HEK293T (cell line): ENCODE results near the gene IFFO2.

Experiments used
- CTCF ChIA-PET: fragments of 350-600 bp; formaldehyde crosslinking; extraction: SDS; loops from one replicate; lab custom pipeline; 2021; ENCODE audit warnings: antibody characterized with exemption, inconsistent platforms; lab: Yijun Ruan, JAX
- POLR2A ChIA-PET: fragments of 350-600 bp; formaldehyde crosslinking; extraction: SDS; loops from one replicate; lab custom pipeline; 2020; ENCODE audit warnings: antibody characterized with exemption, inconsistent platforms; lab: Yijun Ruan, JAX
- DNase-seq: peaks from one replicate; pipeline ENCODE4 v3.0.0; 2012; ENCODE audit warnings: mixed read lengths; ENCODE audit errors: extremely low spot score
- ARNT ChIP-seq: fragments of 450-650 bp; IDR thresholded peaks from 2 replicates; pipeline ENCODE4 v1.6.1; 2017; ENCODE audit warnings: mild to moderate bottlenecking
- BHLHE40 ChIP-seq: fragments of 450-650 bp; IDR thresholded peaks from 2 replicates; pipeline ENCODE4 v1.6.1; 2016; ENCODE audit warnings: mild to moderate bottlenecking, moderate library complexity, borderline replicate concordance
- CTBP1 ChIP-seq: fragments of 450-650 bp; IDR thresholded peaks from 2 replicates; pipeline ENCODE4 v1.6.1; 2016; ENCODE audit warnings: borderline replicate concordance
- ELF4 ChIP-seq: fragments of 450-650 bp; IDR thresholded peaks from 2 replicates; pipeline ENCODE4 v1.6.1; 2017; ENCODE audit warnings: antibody characterized with exemption
- FOXA1 ChIP-seq: fragments of 450-650 bp; IDR thresholded peaks from 2 replicates; pipeline ENCODE4 v1.6.1; 2016; ENCODE audit warnings: mild to moderate bottlenecking
- FOXK2 ChIP-seq: fragments of 450-650 bp; IDR thresholded peaks from 2 replicates; pipeline ENCODE4 v1.6.1; 2016; ENCODE audit warnings: mild to moderate bottlenecking
- FOXM1 ChIP-seq: fragments of 450-650 bp; IDR thresholded peaks from 2 replicates; pipeline ENCODE4 v1.6.1; 2017; ENCODE audit warnings: mild to moderate bottlenecking, borderline replicate concordance
- HDGF ChIP-seq: fragments of 450-650 bp; IDR thresholded peaks from 2 replicates; pipeline ENCODE4 v1.6.1; 2017; ENCODE audit warnings: antibody characterized with exemption, borderline replicate concordance
- L3MBTL2 ChIP-seq: fragments of 450-650 bp; conservative IDR thresholded peaks from 2 replicates; pipeline ENCODE4 v1.6.1; 2016; ENCODE audit warnings: mild to moderate bottlenecking
- LEF1 ChIP-seq: fragments of 450-650 bp; IDR thresholded peaks from 2 replicates; pipeline ENCODE4 v1.6.1; 2017; ENCODE audit warnings: mild to moderate bottlenecking, borderline replicate concordance
- NFRKB ChIP-seq: fragments of 450-650 bp; IDR thresholded peaks from 2 replicates; pipeline ENCODE4 v1.6.1; 2016; ENCODE audit warnings: mild to moderate bottlenecking, moderate library complexity
- SP1 ChIP-seq: fragments of 450-650 bp; IDR thresholded peaks from 2 replicates; pipeline ENCODE4 v1.6.1; 2017
- SUZ12 ChIP-seq: fragments of 450-650 bp; IDR thresholded peaks from 2 replicates; pipeline ENCODE4 v1.6.1; 2016; ENCODE audit warnings: mild to moderate bottlenecking
- TARDBP ChIP-seq: fragments of 450-650 bp; IDR thresholded peaks from 2 replicates; pipeline ENCODE4 v1.6.1; 2016
- ZNF384 ChIP-seq: fragments of 450-650 bp; IDR thresholded peaks from 2 replicates; pipeline ENCODE4 v1.6.1; 2016
- TF ChIP-seq, protein P1 (sequence below): fragments of 450-650 bp; IDR thresholded peaks from 2 replicates; pipeline ENCODE4 v1.6.1; 2016

Gene IFFO2

DNA sequence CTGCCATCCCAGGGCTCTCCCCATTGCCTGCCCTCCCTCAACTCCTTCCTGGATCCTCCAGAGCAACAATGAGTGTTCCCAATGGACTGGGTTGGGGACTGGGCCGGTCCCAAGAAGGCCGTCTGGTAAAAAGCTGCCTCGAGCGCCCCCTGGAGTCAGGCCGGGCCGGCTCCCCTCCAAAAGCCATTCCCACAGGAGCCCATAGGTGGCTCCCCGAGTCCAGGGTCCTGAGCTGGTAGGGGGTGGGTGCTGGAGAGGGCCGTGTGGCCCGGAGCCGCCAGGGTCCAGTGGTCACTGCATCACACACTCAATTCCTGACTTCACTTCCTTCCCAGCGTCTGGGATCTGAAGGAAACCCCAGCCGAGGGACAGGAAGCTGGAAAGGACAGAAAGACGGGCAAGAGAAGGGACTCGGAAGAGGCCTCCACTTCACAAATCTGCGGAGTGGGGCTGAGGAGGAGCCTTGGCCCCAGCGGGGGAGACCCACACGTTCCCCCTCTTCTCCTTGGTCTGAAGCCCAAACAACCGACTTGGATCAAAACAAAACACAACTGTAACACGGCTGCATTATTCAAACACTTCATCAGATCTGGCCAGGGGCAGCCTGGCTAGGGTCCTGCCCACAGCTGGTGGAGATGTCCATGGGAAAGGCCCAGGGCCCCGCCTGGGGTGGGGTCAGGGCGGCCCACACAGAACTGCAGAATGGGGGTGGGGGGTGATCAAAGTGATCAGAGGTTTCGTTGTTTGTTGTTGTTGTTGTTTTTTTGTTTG is 43.2 kb downstream of the IFFO2 start:
- peak; percentile 88 for DNase-seq
- POLR2A ChIA-PET, result interaction anchor here (0.6 to 2.0 kb wide), 3 partner anchors 11 to 42 kb away, joined by 4 to 7 read pairs (median 6); partner anchors contain the start of gene ALDH4A1
- TF ChIP-seq BHLHE40 (no peak), L3MBTL2 (no peak), LEF1 (no peak), NFRKB (no peak), FOXK2 (no peak), TARDBP (no peak), CTBP1 (no peak), SP1 (no peak), FOXA1 (no peak), ELF4 (no peak), ARNT (no peak)
- CTCF ChIA-PET, result interaction anchor here (0.6 to 2.4 kb wide), 33 partner anchors 9 to 490 kb away, joined by 3 to 15 read pairs (median 4); partner anchors contain the start of gene ALDH4A1

DNA sequence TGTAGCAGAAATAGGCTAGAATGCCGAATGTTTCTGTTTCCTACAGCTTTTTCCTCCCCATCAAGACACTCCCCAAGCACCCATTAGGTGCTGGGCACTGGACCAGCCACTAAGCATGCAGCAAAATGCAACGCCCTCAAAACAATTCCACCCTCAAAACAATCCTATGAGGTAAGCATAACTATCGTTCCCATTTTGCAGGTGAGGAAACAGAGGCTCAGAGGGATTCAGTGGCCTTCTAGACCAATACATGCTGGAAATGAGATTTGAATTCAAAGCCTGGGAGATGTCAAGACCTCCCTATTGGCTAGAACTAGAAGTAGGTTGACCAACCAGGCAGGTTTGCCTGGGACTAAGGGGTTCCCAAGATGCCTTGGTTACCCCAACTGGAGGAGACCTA is 43.9 kb downstream of the IFFO2 start:
- no peak for DNase-seq
- TF ChIP-seq LEF1, result no peak
- ChIA-PET CTCF (interaction anchor here (0.8 to 2.4 kb wide), 17 partner anchors 8 to 201 kb away, joined by 3 to 15 read pairs (median 4); partner anchors contain the start of gene ALDH4A1), POLR2A (no interaction called here)

DNA sequence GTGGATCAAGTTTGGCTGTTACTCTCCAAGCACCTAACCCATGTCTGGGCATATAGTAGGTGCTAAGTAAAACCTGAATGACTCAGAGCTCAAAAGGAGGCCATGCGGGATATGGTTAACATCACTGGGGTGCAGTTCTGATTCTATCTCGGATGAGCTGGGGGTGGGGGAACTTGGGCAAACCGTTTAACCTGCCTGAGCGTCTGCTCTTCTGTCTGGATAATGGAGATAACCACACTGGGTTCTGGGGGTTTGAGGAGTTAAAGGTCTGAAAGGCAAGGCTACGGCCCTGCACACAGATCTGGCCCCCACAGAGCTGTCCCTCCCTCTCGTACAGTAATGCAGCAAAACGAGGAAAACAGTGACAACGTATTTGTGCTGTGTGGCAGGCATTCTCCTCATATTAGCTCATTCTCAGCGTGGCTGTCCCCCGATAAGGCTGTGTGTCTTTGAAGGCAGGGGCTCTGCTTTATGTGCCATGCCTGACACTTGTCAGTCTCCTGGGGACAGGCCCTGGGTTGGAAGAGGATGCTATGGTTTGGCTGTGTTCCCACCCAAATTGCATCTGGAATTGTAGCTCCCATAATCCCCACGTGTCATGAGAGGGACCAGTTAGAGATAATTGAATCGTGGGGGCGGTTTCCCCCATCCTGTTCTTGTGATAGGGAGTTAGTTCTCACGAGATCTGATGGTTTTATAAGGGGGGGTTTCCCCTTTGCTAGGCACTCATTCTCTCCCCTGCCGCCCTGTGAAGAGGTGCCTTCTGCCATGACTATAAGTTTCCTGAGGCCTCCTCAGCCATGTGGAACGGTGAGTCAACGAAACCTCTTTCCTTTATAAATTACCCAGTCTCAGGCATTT is 47.3 kb downstream of the IFFO2 start:
- ChIA-PET POLR2A (no interaction called here), CTCF (interaction anchor here (1.2 to 1.4 kb wide), 3 partner anchors 25 to 164 kb away, joined by 3 to 6 read pairs (median 3); no protein-coding TSS in a partner anchor)
- no peak for TF ChIP-seq ZNF384
- TF ChIP-seq FOXM1, result no peak
- no peak for TF ChIP-seq LEF1
- TF ChIP-seq L3MBTL2, result no peak
- TF ChIP-seq TARDBP, result no peak
- no peak for TF ChIP-seq HDGF
- no peak for TF ChIP-seq SUZ12
- no peak for TF ChIP-seq ELF4
- no peak for TF ChIP-seq BHLHE40
- no peak for TF ChIP-seq FOXK2
- no peak for TF ChIP-seq SP1
- no peak for TF ChIP-seq FOXA1
- no peak for DNase-seq

DNA sequence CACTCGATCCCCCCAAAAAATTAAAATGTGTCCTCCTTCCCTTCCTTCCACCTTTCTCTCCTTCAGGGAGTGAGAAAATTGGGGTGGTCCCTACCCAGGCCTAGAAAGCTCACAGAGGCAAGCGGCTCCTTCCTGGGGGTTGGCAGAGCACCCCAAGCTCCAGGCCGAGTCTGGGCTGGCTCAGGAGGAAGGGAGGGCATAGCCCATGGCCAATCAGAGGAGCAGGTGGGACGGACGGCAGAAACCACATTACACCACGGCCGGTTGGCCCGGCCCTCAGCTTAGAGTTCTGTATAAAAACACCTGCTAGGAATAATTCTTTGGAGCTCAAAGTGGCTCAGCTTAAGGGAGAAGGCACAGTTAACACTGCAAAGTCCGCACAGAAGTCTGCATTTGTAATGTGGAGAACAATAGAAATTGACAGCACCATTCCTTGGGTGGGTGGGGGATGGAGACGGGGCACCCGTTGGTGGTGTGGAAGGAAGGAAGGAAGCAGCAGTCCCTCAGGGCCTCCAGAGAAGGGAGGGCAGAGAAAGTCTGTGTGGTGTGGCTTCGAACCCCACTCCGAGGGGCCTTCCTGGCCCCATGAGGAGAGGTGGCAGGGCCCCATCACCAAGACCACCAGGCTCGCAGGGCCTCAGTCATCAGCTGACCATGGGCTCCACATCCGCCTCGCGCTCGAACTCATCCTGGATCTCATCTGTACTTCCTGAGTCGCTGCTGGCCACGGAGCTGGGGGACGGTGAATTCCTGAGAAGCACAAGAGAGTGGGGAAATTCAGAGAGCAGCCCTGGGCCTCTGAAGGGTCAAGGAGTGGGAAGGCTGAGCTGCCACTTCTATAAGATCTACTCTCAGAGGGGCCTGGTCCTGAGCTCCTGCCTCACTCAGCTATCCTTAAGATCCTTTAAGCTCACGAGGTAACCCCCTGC is 48.3 kb downstream of the IFFO2 start:
- ChIA-PET CTCF (interaction anchor here (0.6 to 1.4 kb wide), 4 partner anchors 11 to 65 kb away, joined by 3 to 6 read pairs (median 5); no protein-coding TSS in a partner anchor), POLR2A (no interaction called here)
- DNase-seq, result no peak
- no peak for TF ChIP-seq FOXA1
- no peak for TF ChIP-seq BHLHE40
- TF ChIP-seq FOXK2, result no peak
- TF ChIP-seq ZNF384, result no peak
- no peak for TF ChIP-seq TARDBP
- TF ChIP-seq CTBP1, result no peak
- no peak for TF ChIP-seq FOXM1
- TF ChIP-seq L3MBTL2, result no peak
- no peak for TF ChIP-seq NFRKB
- TF ChIP-seq LEF1, result no peak
- no peak for TF ChIP-seq ELF4
- TF ChIP-seq ARNT, result no peak
- TF ChIP-seq SP1, result no peak
- TF ChIP-seq HDGF, result no peak

DNA sequence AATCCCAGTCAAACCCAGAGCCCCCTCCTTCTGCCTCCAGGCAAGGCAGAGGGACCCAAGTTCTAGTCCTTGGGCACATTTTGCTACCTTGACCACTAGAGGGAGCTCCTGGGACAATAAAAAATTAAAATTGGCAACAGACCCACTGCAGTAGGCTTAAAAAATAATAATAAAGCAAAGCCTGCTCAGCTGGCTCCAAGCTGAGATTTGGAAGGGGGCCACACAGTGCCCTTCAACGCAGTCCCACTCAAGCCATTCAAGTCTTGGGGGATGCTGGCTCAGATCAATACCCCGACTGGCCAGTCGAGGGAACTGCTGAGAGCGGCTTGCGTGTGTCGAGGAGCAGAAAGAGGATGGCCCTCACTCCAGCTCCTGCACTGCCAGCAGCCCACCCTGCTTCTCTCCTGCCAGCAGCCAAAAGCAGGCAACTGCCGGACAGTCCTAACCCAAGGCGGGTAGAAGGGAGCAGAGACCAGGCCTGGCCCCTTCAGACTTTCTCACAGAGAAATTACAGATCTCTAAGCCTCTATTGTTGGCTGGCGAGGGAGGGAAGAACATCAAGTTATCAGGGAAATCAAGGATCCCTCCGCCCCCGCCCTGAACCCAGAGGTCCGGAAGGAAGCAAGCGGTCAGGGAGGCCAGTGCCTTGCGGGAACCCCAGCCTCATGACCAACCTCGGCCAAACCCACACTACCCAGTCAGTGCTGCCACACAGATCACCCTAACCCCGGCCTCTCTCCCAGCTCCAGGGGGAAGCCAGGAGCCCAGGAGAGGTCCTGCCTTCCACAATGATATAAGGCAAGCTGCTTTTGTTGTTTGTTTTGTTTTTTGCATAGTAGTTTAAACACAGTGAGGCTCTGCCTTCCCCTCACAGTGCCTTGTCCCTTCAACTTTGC is 49.2 kb downstream of the IFFO2 start:
- ChIA-PET CTCF (interaction anchor here (0.5 to 1.4 kb wide), 11 partner anchors 12 to 1129 kb away, joined by 3 to 8 read pairs (median 5); no protein-coding TSS in a partner anchor), POLR2A (no interaction called here)
- peak; percentile 54 for DNase-seq
- TF ChIP-seq BHLHE40, result no peak
- no peak for TF ChIP-seq FOXM1
- no peak for TF ChIP-seq HDGF
- no peak for TF ChIP-seq L3MBTL2
- TF ChIP-seq ELF4, result no peak
- no peak for TF ChIP-seq ARNT
- no peak for TF ChIP-seq SUZ12
- TF ChIP-seq, protein P1, sequence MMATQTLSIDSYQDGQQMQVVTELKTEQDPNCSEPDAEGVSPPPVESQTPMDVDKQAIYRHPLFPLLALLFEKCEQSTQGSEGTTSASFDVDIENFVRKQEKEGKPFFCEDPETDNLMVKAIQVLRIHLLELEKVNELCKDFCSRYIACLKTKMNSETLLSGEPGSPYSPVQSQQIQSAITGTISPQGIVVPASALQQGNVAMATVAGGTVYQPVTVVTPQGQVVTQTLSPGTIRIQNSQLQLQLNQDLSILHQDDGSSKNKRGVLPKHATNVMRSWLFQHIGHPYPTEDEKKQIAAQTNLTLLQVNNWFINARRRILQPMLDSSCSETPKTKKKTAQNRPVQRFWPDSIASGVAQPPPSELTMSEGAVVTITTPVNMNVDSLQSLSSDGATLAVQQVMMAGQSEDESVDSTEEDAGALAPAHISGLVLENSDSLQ, result no peak
- no peak for TF ChIP-seq FOXK2
- no peak for TF ChIP-seq LEF1
- no peak for TF ChIP-seq TARDBP
- TF ChIP-seq CTBP1, result no peak
- TF ChIP-seq FOXA1, result no peak
- no peak for TF ChIP-seq ZNF384
- TF ChIP-seq NFRKB, result no peak
- no peak for TF ChIP-seq SP1
